RPMI7951 (cell line): Measurements from ENCODE around the gene FOXA3. TPM values are rescaled to one million over a fixed set of nuclear protein-coding genes. Genes with fewer than 3 reads are reported as not detected.
A peak's percentile ranks its signal among the peaks of the same experiment; 100 is the strongest.

Experiments used
- DNase-seq: peaks from one replicate; pipeline ENCODE4 v3.0.0-alpha.2; 2012; ENCODE audit warnings: low read depth
- total RNA-seq: library from RNA; depleted of rRNA; stranded (reverse); fragments of >200 nt; shearing (Covaris generic); gene quantifications from 2 replicates; pipeline ENCODE4 v1.2.3, GENCODE V29; 2014; rRNA removed

The FOXA3 gene
- total RNA-seq, 1 experiment from 2014 or later, result not detected

DNA sequence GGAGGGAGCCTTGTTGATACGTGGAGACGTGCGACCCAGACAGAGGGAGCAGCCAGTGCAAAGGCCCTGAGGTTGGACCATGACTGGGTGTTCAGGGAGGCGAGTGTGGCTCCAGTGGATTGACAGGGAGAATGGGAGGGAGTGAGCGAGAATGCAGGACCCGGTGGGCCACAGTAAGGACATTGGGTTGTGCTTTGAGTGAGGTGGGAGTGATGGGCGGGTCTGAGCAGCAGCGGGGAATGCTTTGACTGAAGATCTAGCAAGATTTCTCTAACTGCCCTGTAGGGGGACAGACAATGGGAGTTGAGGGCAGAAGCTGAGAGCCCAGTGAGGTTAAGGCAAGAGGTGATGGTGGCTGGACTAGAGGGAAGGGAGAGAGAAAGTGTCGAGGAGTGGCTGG lies 58.2 kb downstream of the FOXA3 start:
- DNase-seq, result peak; percentile 24

Other genes with a start within 250 kb of the FOXA3 start
- gene EML2, start 224.9 kb upstream of the FOXA3 start, total RNA-seq, result 14.4 and 20.2 TPM in 2 replicates
- not detected in 2 replicates for gene GIPR, start 196.1 kb upstream of the FOXA3 start, total RNA-seq
- gene SNRPD2, start 172.4 kb upstream of the FOXA3 start, total RNA-seq, result 474 and 568 TPM in 2 replicates
- gene QPCTL, start 171.7 kb upstream of the FOXA3 start, total RNA-seq, result 13.8 and 15.4 TPM in 2 replicates
- 3.2 and 5.3 TPM in 2 replicates for gene FBXO46, start 133.4 kb upstream of the FOXA3 start, total RNA-seq
- gene MEIOSIN, start 130.9 kb upstream of the FOXA3 start, total RNA-seq, result 0.10 TPM in 1 of 2 replicates, not detected in the other
- 5.6 and 6.4 TPM in 2 replicates for gene SIX5, start 95.1 kb upstream of the FOXA3 start, total RNA-seq
- 9.3 and 11.1 TPM in 2 replicates for gene DMPK, start 81.8 kb upstream of the FOXA3 start, total RNA-seq
- gene DMWD, start 71.5 kb upstream of the FOXA3 start, total RNA-seq, result 14.2 and 20.6 TPM in 2 replicates
- not detected in 2 replicates for gene RSPH6A, start 49.0 kb upstream of the FOXA3 start, total RNA-seq
- gene SYMPK, start 1.2 kb upstream of the FOXA3 start, total RNA-seq, result 27.8 and 33.0 TPM in 2 replicates
- 12.1 and 19.4 TPM in 2 replicates for gene IRF2BP1, start 21.8 kb downstream of the FOXA3 start, total RNA-seq
- gene MYPOP, start 38.3 kb downstream of the FOXA3 start, total RNA-seq, result 0.88 and 1.1 TPM in 2 replicates
- gene NANOS2, start 50.5 kb downstream of the FOXA3 start, total RNA-seq, result not detected in 2 replicates
- not detected in 2 replicates for gene NOVA2, start 109.5 kb downstream of the FOXA3 start, total RNA-seq
- gene CCDC61, start 131.1 kb downstream of the FOXA3 start, total RNA-seq, result 6.6 and 8.8 TPM in 2 replicates
- gene PGLYRP1, start 158.7 kb downstream of the FOXA3 start, total RNA-seq, result not detected in 2 replicates
- gene IGFL4, start 176.7 kb downstream of the FOXA3 start, total RNA-seq, result not detected in 2 replicates